ENCODE results near the gene WNT16.

The WNT16 gene

GRCh38 chr7:121385056-121385799 is 56.4 kb downstream of the WNT16 start:
- Histone ChIP-seq H3K36me3 (replicated peaks; ENCODE audit: insufficient read depth, low read length) (peaks cover 16% of the 10 kb centered on the region; the same call in 1 of the 2 replicates), H3K79me2 (ENCODE audit: low read length) (peaks cover 96% of the 10 kb centered on the region), H4K20me1 (ENCODE audit: insufficient read depth, low read length) (peaks cover 10% of the 10 kb centered on the region; the same call in 1 of the 2 replicates), H3K4me2 (ENCODE audit: low read depth, low read length) (peak overlapping the region; percentile 32), H3K9me2 (replicated peaks; ENCODE audit: insufficient read depth, low read length) (no peaks in the 10 kb centered on the region), H3K4me1 (ENCODE audit: low read length) (peaks cover 33% of the 10 kb centered on the region), H3F3A (ENCODE audit: insufficient read depth, low read length) (peaks cover 10% of the 10 kb centered on the region), H2AFZ (ENCODE audit: low read length) (no peak overlapping the region), H3K9me3 (replicated peaks; ENCODE audit: insufficient read depth, low read length) (no peaks in the 10 kb centered on the region), H3K27me3 (replicated peaks; ENCODE audit: insufficient read depth, low read length) (no peaks in the 10 kb centered on the region), H3K27ac (ENCODE audit: low read length) (no peak overlapping the region), H3K9ac (ENCODE audit: low read length) (no peak overlapping the region), H3K4me3 (ENCODE audit: low read length) (no peak overlapping the region)
- no peak for DNase-seq
- TF ChIP-seq CTCF (IDR thresholded peaks at IDR 0.05; ENCODE audit: low read length) (no peak), EZH2 (optimal IDR thresholded peaks at IDR 0.05; ENCODE audit: low read depth, low read length) (no peak), EZH2phosphoT487 (IDR thresholded peaks at IDR 0.05; ENCODE audit: low read length) (no peak)

GRCh38 chr7:121385800-121386179 is 57.0 kb downstream of the WNT16 start:
- TF ChIP-seq EZH2phosphoT487 (IDR thresholded peaks at IDR 0.05; ENCODE audit: low read length) (no peak), CTCF (IDR thresholded peaks at IDR 0.05; ENCODE audit: low read length) (no peak), EZH2 (optimal IDR thresholded peaks at IDR 0.05; ENCODE audit: low read depth, low read length) (no peak)

GRCh38 chr7:121388950-121389349 is 60.1 kb downstream of the WNT16 start:
- Histone ChIP-seq H3K4me3 (ENCODE audit: low read length) (no peak overlapping the region), H3F3A (ENCODE audit: insufficient read depth, low read length) (peaks cover 10% of the 10 kb centered on the region), H3K9me3 (replicated peaks; ENCODE audit: insufficient read depth, low read length) (no peaks in the 10 kb centered on the region), H3K27ac (ENCODE audit: low read length) (no peak overlapping the region), H3K4me1 (ENCODE audit: low read length) (peaks cover 33% of the 10 kb centered on the region), H3K36me3 (replicated peaks; ENCODE audit: insufficient read depth, low read length) (peaks cover 6% of the 10 kb centered on the region; the same call in 1 of the 2 replicates), H3K4me2 (ENCODE audit: low read depth, low read length) (no peak overlapping the region), H3K27me3 (replicated peaks; ENCODE audit: insufficient read depth, low read length) (no peaks in the 10 kb centered on the region), H3K79me2 (ENCODE audit: low read length) (peaks cover 99% of the 10 kb centered on the region), H4K20me1 (ENCODE audit: insufficient read depth, low read length) (peaks cover 10% of the 10 kb centered on the region; the same call in 1 of the 2 replicates), H3K9ac (ENCODE audit: low read length) (no peak overlapping the region), H2AFZ (ENCODE audit: low read length) (no peak overlapping the region), H3K9me2 (replicated peaks; ENCODE audit: insufficient read depth, low read length) (no peaks in the 10 kb centered on the region)
- DNase-seq, result no peak
- no peak for TF ChIP-seq EZH2phosphoT487 (IDR thresholded peaks at IDR 0.05; ENCODE audit: low read length)
- no peak for TF ChIP-seq CTCF (IDR thresholded peaks at IDR 0.05; ENCODE audit: low read length)
- no peak for TF ChIP-seq EZH2 (optimal IDR thresholded peaks at IDR 0.05; ENCODE audit: low read depth, low read length)

More at GRCh38 chr7:121385800-121386179, 57.0 kb downstream of the WNT16 start:
- no peaks in the 10 kb centered on the region for H3K9me2 ChIP-seq (replicated peaks; ENCODE audit: insufficient read depth, low read length)
- peaks cover 10% of the 10 kb centered on the region for H3F3A ChIP-seq (ENCODE audit: insufficient read depth, low read length)
- DNase-seq, result peak; percentile 72
- no peak overlapping the region for H3K4me3 ChIP-seq (ENCODE audit: low read length)
- peaks cover 99% of the 10 kb centered on the region for H3K79me2 ChIP-seq (ENCODE audit: low read length)
- H3K4me1 ChIP-seq (ENCODE audit: low read length), result peaks cover 33% of the 10 kb centered on the region
- H3K36me3 ChIP-seq (replicated peaks; ENCODE audit: insufficient read depth, low read length), result peaks cover 15% of the 10 kb centered on the region; the same call in 1 of the 2 replicates
- no peaks in the 10 kb centered on the region for H3K9me3 ChIP-seq (replicated peaks; ENCODE audit: insufficient read depth, low read length)
- H3K27ac ChIP-seq (ENCODE audit: low read length), result peak overlapping the region; percentile 4; the same call in 1 of the 2 replicates
- no peak overlapping the region for H3K9ac ChIP-seq (ENCODE audit: low read length)
- peak overlapping the region; percentile 32 for H3K4me2 ChIP-seq (ENCODE audit: low read depth, low read length)
- H4K20me1 ChIP-seq (ENCODE audit: insufficient read depth, low read length), result peaks cover 10% of the 10 kb centered on the region; the same call in 1 of the 2 replicates
- no peak overlapping the region for H2AFZ ChIP-seq (ENCODE audit: low read length)
- no peaks in the 10 kb centered on the region for H3K27me3 ChIP-seq (replicated peaks; ENCODE audit: insufficient read depth, low read length)
